GM19043 (cell line): ENCODE data around the gene ATP9A.
"Not testable (repeated sequence)": the region's sequence is repeated elsewhere in the genome, so short reads cannot be mapped to it uniquely, and the experiment has no call there.

Experiments used
- ATAC-seq: cut with Tn5 transposase; IDR thresholded peaks from one replicate; pipeline ENCODE4 v1.9.1; 2021; ENCODE audit warnings: low read depth; ENCODE audit not compliant: unreplicated experiment

Gene ATP9A, protein sequence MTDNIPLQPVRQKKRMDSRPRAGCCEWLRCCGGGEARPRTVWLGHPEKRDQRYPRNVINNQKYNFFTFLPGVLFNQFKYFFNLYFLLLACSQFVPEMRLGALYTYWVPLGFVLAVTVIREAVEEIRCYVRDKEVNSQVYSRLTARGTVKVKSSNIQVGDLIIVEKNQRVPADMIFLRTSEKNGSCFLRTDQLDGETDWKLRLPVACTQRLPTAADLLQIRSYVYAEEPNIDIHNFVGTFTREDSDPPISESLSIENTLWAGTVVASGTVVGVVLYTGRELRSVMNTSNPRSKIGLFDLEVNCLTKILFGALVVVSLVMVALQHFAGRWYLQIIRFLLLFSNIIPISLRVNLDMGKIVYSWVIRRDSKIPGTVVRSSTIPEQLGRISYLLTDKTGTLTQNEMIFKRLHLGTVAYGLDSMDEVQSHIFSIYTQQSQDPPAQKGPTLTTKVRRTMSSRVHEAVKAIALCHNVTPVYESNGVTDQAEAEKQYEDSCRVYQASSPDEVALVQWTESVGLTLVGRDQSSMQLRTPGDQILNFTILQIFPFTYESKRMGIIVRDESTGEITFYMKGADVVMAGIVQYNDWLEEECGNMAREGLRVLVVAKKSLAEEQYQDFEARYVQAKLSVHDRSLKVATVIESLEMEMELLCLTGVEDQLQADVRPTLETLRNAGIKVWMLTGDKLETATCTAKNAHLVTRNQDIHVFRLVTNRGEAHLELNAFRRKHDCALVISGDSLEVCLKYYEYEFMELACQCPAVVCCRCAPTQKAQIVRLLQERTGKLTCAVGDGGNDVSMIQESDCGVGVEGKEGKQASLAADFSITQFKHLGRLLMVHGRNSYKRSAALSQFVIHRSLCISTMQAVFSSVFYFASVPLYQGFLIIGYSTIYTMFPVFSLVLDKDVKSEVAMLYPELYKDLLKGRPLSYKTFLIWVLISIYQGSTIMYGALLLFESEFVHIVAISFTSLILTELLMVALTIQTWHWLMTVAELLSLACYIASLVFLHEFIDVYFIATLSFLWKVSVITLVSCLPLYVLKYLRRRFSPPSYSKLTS

GRCh38 chr20:51767867-51768758 lies at the start of gene ATP9A:
Gene ATP9A (minus strand): TSS chr20:51768390. CDS start chr20:51768369, 21 bp downstream.
- ATAC-seq = no peak

DNA sequence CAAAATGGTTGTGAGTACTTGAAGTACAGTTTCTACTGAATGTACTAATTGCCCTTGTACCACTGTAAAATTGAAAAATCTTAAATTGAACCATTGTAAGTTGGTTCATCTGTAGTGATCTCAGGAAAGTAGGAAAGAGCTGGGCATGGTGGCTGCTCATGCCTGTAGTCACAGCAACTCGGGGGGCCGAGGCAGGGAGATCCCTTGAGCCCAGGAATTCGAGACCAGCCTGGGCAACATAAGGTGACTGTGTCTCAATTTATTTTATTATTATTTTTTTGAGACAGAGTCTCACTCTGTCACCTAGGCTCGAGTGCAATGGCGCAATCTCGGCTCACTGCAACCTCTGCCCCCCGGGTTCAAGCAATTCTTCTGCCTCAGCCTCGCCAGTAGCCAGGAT lies 48.7 kb upstream of the ATP9A start:
- not testable (repeated sequence) for ATAC-seq

DNA sequence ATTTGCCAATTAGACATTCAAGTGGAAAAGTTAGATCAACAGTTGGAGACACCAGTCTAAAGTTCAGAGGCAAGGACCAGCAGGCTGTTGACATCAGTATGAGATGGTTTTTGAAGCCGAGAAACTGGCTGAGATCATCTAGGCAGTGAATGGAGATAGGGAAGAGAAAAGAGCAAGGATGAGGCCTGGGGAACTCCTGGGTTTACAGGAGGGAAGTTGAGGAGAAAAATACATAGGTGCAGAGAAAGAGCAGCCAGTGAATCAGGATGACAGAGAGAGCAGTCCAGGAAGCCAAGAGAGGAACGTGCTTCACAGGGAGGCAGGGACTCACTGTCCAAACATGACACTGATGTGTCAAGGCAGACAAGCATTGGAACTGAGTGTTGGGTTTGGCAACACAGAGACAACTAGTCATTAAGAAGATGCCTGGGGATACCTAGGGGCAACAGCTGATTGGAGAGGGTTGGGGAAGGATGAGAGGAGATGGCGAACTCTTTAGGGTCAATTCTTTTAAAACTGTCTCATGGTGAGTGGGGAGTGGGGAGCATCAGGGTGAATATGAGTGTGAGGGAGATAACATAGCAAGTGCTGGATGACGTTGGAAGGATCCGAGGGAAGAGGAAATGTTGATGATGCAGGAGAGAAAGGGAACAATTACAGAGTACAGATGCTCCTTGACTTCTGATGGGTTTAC lies 47.3 kb upstream of the ATP9A start:
- ATAC-seq = no peak

DNA sequence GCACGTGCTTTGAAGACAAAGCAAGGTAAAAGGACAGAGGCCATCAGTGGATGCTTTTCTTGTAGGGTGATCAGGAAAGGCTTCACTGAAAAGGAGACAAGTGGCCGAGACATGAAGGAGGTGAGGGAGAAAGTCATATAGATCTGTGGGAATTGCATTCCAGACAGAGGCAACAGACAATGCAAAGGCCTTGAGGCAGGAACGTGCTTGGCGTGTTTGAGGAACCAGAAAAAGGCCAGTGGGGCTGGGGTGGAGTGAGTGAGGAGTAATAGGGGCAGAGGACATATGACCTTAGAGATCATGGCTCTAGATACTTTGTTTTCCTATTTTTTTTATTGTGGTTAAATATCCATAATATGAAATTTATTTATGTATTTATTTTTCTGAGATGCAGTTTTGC lies 44.7 kb upstream of the ATP9A start:
- ATAC-seq = no peak

DNA sequence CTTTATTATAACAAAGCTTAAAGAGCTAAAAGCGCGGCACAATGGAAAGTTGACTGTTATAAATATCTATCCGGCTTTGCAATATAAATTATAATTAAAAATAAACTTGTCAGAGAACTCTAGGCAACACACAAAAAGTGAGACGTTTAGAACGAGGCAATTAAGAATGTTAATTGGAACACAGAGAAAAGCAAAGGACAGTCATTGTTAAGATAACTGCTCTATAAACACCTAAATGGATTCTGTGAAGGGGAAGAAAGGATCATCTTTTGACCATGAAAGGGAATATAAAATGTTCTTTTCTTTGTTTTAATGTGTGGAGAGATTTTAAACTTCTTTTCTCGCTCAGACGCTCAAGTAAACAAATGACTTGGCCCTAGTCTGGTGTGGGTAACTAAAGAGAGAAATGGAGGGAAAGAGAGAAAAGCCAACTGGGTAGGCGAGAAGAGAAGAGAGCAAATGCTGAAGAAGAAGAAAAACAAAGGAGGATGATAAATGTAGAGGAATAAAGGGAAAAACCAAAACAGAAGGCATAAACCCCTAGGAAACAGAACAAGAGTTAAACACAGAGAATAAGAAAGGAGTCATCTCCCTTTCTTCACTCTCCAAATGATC lies 43.4 kb upstream of the ATP9A start:
- no peak for ATAC-seq

DNA sequence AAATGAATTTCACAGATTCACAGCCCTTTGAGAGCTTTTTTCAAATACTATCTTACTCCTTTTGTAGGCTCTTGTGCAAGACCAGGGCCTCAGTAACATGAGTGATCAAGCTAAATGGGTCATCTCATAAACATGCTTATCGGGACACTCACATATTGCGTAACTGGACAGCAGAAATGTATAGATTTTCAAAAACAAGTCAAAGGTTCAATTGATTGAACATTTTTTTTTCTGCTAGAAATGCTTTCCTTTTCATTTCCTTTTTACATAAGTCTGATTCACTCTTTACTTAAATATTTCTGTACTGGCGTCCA lies 42.8 kb upstream of the ATP9A start:
- ATAC-seq = no peak

DNA sequence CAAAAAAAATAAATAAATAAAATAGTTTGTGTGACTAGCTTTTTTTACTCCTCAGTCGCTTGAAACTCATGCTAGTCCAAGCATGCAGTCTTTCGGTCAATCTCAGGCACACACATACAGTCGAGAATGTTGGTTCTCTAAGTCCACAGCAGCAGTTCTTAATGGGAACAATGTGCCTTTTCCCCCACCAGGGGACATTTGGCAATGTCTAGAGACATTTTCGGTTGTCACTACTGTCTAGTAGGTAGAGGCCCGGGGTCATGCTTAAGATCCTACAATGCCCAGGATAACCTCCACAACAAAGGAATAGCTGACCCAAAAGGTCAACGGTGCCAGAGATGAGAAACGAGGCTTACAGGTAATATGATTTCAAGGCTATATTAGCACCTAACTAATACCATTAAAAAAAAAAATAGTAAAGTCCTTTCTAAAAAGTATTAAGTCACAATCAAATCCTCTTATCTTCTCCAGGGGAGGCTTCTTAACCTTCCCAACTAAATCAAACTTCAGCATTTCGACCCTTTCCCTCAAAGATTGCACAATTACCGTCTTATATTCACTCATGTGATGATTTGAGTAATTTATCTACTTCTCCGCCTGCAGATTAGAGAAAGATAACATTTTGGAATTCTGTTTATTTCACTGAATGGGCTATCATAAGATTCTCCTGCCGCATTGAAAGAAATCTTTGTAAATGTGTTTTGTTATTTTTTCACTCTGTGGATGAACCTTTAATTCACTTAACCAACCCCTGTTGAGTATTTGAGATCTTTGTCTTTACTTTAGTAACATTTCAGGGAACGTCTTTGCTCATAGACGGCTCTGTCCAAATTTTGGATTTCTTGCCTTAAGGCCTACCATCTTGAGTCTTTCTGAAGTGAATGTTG lies 42.2 kb upstream of the ATP9A start:
- ATAC-seq = no peak

DNA sequence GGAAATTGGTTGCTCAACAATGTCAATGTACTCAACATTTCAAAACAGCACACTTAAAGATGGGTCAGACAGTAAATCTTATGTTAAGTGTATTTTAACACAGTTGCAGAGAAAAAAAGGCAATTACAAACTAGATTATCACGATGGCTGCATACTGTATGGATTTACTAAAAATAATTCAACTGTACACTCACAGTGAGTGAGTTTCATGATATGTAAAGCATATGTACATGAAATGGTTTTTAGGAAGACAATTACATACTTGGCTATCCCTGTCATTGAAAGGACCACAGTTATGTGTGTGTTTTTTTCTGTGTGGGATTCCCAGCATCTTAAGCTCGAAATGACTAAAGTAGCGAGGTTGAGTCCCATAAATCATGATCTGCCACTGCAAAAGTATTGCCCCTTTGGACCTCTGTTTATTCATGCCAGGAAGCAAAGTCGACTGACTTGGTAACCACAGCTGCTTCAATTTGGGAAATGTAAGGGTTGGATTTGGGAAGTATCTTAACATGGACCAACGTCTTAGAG lies 39.6 kb upstream of the ATP9A start:
- no peak for ATAC-seq

GRCh38 chr20:51804754-51805153 lies 36.6 kb upstream of the ATP9A start:
- ATAC-seq = no peak

DNA sequence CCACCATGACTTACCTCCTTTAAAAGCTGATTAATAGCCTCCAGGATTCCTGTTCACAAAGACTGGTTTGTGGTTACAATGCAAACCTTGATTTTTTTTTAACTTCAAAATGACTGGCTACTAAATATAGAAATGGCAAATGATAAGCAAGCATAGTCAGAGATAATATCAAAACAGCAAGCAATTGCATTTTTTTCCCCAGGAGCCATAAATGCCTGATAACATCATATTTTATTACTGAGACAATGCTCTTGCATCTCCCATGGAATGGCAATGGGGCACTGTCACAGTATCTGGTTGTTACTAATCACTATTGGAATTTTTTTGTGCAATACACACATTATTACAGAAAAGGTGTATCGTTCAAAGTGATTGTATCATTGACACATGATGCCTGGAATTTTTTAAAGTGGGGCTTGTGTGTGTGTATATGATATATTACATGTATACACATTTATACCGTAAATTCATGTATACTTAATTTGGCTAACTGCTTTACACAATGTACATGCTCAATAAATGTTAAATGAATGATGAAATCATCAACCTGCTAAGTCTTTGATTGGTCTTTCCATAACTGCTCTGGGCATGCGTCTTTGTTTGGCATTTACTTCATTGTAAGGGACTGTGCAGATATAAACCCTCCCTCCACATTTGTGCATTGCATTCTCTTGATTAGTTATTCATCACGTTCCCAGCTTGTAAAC lies 35.1 kb upstream of the ATP9A start:
- ATAC-seq = no peak

DNA sequence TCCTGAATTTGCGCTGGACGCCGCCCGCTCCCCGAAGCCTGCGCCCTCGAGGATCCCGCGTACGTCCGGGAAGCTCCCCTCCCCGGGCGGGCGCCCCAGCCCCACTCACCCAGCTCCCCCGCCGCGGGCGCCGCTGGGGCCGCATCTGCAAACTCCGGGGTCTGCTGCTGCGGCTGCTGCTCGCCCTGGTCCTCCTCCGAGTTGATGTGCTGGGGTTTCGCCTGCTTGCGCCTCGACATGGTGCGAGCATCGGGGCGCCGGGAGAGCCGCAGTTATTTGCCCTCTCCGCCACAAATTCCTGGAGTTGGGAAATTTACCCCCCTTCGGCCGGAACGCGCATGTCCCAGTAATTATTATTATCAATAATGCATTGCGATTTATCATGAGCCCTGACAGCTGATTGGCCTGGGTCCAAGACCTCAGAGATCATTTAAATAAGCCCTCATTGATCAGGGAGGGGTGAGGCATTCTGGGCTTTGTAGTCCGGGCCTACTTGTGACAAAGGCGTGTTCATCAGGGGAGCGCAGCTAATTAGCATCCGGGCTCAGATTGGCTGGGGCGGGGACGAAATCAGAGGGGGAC lies 34.1 kb upstream of the ATP9A start, which contains the start of gene SALL4:
Gene SALL4, minus strand, starts transcription at position 352 of the 582 bp plus-strand sequence. Its CDS starts 113 bp downstream, at position 239.
- no peak for ATAC-seq

DNA sequence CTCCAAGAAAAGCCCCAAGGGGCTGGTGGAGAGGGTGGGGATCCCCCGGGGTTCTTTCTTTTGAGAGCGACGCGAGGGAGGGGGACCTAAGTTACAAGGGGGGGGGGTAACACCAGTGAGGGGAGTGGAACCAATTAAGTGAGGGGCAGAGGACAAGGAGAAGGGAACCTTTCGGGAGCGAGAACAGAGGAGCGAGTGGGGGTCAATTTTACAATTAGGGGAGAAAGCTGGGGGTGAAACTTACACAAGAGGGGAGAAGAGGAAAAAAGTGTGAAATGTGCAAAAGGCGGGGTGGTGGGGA lies 33.6 kb upstream of the ATP9A start:
- no peak for ATAC-seq

DNA sequence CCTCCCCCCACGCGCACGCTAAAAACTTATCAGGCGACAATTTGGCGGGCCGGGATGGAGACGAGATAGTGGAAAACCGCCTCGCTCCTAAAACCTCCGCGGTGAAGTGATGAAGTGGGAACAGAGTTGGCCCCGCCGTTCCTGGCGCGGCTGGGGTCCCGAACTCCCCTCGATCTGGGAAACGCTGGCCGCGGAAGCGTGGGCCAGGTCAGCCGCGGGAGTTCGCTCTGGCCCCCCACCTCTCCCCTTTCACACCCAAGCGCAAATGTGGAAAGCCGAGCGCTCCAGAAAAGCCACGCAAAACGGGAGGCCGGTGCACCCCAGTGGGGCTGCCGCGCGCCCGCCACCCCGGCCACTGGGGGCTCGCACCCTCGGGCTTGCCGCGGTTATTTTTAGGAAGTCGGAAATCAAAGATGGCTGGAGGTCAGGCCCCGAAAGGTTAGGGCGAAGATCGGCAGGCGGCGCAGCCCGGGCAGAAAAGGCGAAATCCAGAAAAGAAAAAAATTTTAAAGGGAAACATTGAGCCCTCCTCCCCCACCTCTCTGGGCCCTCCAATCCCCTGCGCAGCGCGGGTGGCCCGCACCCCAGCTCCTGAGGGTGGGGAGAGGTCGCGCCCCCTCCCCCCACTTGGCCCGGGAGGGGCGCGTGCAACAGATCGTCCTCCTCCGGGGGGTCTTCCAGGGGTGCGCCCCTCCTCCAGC lies 33.1 kb upstream of the ATP9A start:
- no peak for ATAC-seq

GRCh38 chr20:51800872-51801121 lies 32.6 kb upstream of the ATP9A start:
- ATAC-seq = no peak

- no peak for ATAC-seq
Observed at GRCh38 chr20:51800060-51800871, 32.1 kb upstream of the ATP9A start.

GRCh38 chr20:51799401-51799860 lies 31.2 kb upstream of the ATP9A start:
- ATAC-seq = no peak
